Chondrocyte (in vitro differentiated cells): ENCODE data around the gene SUMO2. TPM values are rescaled to one million over a fixed set of nuclear protein-coding genes. Genes with fewer than 3 reads are reported as not detected.
"Not testable (repeated sequence)": the region's sequence is repeated elsewhere in the genome, so short reads cannot be mapped to it uniquely, and the experiment has no call there.

Experiments
- DNase-seq: peaks from one replicate; pipeline ENCODE4 v3.0.0; 2021; ENCODE audit warnings: mixed read lengths, low spot score
- H3K27ac Mint-ChIP-seq: one replicate; pipeline ENCODE4 v1.8.0; 2021; ENCODE audit warnings: mild to moderate bottlenecking, moderate library complexity, mixed read lengths; ENCODE audit not compliant: unreplicated experiment
- H3K27me3 Mint-ChIP-seq: 2 replicates; pipeline ENCODE4 v1.8.0; 2021; ENCODE audit warnings: low read depth, mixed read lengths
- H3K36me3 Mint-ChIP-seq: 2 replicates; pipeline ENCODE4 v1.8.0; 2021; ENCODE audit warnings: low read depth, mixed read lengths
- H3K4me1 Mint-ChIP-seq: 2 replicates; pipeline ENCODE4 v1.8.0; 2021; ENCODE audit warnings: low read depth, mild to moderate bottlenecking, mixed read lengths
- H3K4me3 Mint-ChIP-seq: one replicate; pipeline ENCODE4 v1.8.0; 2021; ENCODE audit warnings: mild to moderate bottlenecking, moderate library complexity, mixed read lengths; ENCODE audit not compliant: unreplicated experiment
- H3K9me3 Mint-ChIP-seq: 2 replicates; pipeline ENCODE4 v1.8.0; 2021; ENCODE audit warnings: low read depth, mixed read lengths
- total RNA-seq: library from RNA; stranded (reverse); gene quantifications from 3 replicates; pipeline ENCODE4 v1.2.1, GENCODE V29; 2021
- TF ChIP-seq, protein P1 (sequence below): fragments of 200-600 bp; sonication (generic); IDR thresholded peaks from 2 replicates; pipeline ENCODE4 v1.5.0; 2021; ENCODE audit warnings: antibody characterized with exemption, mild to moderate bottlenecking, moderate library complexity

The SUMO2 gene
- total RNA-seq, 1 donor from 2014 or later: 307 TPM

DNA sequence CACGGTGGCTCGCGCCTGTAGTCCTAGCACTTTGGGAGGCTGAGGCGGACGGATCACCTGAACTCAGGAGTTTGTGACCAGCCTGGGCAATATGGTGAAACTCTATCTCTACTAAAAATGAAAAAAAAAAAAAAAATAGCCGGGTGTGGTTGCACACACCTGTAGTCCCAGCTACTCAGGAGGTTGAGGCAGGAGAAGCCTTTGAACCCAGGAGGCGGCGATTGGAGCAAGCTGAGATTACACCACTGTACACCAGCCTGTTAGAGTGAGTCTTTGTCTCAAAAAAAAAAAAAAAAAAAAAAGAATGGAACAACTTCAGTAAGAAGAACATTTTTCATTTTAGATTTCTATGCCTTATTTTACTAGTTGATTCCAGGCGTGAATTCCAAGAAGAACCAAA, 25.4 kb upstream of the SUMO2 start:
- no peaks in the 10 kb centered on the region for H3K27me3 Mint-ChIP-seq
- H3K9me3 Mint-ChIP-seq: no peaks in the 10 kb centered on the region
- no peak overlapping the region for H3K4me3 Mint-ChIP-seq
- DNase-seq: no peak
- peaks cover 24% of the 10 kb centered on the region for H3K4me1 Mint-ChIP-seq
- peaks cover 15% of the 10 kb centered on the region for H3K36me3 Mint-ChIP-seq
- TF ChIP-seq, protein P1, sequence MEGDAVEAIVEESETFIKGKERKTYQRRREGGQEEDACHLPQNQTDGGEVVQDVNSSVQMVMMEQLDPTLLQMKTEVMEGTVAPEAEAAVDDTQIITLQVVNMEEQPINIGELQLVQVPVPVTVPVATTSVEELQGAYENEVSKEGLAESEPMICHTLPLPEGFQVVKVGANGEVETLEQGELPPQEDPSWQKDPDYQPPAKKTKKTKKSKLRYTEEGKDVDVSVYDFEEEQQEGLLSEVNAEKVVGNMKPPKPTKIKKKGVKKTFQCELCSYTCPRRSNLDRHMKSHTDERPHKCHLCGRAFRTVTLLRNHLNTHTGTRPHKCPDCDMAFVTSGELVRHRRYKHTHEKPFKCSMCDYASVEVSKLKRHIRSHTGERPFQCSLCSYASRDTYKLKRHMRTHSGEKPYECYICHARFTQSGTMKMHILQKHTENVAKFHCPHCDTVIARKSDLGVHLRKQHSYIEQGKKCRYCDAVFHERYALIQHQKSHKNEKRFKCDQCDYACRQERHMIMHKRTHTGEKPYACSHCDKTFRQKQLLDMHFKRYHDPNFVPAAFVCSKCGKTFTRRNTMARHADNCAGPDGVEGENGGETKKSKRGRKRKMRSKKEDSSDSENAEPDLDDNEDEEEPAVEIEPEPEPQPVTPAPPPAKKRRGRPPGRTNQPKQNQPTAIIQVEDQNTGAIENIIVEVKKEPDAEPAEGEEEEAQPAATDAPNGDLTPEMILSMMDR: no peak
- no peak overlapping the region for H3K27ac Mint-ChIP-seq

DNA sequence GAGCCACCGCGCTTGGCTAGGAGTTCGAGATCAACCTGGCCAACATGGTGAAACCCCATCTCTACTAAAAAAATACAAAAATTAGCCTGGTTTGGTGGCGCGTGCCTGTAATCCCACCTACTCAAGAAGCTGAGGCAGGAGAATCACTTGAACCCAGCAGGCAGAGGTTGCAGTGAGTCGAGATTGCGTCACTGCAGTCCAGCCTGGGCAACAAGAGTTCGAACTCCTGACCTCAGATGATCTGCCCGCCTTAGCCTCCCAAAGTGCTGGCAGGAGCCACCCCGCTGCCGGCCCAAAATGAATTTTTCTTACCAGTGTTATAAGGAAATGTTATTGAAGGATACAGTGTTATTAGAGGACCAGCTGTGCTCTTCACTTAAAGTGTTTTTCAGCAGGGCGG, 25.0 kb upstream of the SUMO2 start:
- TF ChIP-seq, protein P1: no peak
- Mint-ChIP-seq H3K9me3 (no peaks in the 10 kb centered on the region), H3K36me3 (peaks cover 12% of the 10 kb centered on the region), H3K4me1 (peaks cover 24% of the 10 kb centered on the region), H3K27me3 (no peaks in the 10 kb centered on the region), H3K4me3 (no peak overlapping the region), H3K27ac (no peak overlapping the region)
- DNase-seq: no peak

DNA sequence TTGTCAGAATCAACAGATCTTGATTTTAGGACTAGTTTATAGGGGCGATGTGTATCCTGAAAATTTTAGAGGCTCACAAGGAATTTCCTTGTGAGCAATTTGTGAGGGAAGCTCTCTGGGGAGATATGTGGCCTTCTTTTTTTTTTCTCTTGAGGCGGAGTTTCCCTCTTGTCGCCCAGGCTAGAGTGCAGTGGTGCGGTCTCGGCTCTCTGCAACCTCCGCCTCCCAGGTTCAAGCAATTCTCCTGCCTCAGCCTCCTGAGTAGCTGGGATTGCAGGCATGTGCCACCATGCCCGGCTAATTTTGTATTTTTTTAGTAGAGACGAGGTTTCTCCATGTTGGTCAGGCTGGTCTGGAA, 24.3 kb upstream of the SUMO2 start:
- Mint-ChIP-seq H3K4me1 (peaks cover 24% of the 10 kb centered on the region), H3K4me3 (peak overlapping the region; percentile 91), H3K36me3 (peaks cover 12% of the 10 kb centered on the region)
- not testable (repeated sequence) for DNase-seq, H3K27me3 Mint-ChIP-seq, H3K9me3 Mint-ChIP-seq, H3K27ac Mint-ChIP-seq

DNA sequence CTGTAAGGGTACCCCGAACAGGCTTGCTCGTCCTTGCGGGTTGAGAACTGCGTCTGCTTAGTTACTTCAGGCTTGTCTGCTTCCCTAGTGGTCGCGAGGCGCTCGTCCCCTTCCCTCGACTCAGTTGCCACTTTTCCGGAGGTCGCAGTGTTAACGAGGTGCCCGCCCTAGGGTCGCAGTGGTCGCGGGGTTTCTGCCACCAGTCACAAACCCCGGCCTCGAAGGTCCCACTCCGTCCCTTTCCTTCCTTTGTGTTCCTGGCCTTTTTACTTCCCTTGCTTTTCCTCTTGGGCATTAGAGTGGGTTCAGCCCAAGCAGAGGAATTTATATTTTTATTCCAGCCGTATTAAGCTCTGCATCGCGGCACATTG, 23.0 kb upstream of the SUMO2 start:
- Mint-ChIP-seq H3K27me3 (no peaks in the 10 kb centered on the region), H3K4me3 (peak overlapping the region; percentile 91), H3K4me1 (peaks cover 28% of the 10 kb centered on the region), H3K9me3 (no peaks in the 10 kb centered on the region), H3K27ac (peak overlapping the region; percentile 100), H3K36me3 (peaks cover 8% of the 10 kb centered on the region)
- TF ChIP-seq, protein P1: peak; percentile 2
- DNase-seq: no peak

DNA sequence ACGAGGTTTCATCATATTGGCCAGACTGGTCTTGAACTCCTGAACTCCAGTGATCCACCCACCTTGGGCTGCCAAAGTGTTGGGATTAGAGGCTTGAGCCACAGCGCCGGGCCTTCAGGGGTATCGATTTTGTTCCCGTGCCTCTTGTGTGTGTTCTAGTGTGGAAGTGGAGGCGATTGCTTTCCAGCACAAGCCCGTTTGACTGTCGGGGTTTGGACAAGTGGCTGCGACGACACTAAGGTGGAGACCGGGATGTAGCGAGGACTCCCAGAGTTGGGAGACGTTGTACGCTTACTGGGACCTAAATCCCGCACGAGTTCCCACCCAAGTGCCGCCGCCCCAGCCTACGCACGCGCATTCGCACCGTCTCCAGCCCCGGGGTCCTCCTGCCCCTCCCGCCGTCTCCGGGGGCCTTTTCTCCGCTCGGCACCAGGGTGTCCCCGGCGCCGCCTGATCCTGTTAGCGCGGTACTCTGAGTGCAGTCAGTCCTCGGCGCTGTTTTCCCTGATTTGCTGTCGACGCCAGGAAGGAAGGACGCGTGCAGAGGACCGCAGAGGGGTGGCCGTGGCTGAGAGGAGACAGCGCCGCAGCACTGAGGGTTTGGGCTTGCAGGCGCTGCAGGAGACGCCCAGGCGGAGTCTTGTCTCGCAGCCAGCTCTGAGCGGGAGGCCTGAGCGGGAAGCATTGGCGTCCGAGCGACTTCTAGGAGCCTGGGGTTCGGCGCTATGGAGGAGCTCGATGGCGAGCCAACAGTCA, 22.5 kb upstream of the SUMO2 start, which contains the start of gene NUP85:
TSS of gene NUP85 (plus strand) at position 643 of the 756 bp plus-strand sequence. CDS start at position 726, 83 bp downstream.
- Mint-ChIP-seq H3K4me3 (peak within 1 kb of the TSS; percentile 91), H3K4me1 (peaks cover 28% of the 10 kb centered on the region), H3K27me3 (no peaks in the 10 kb centered on the region), H3K27ac (peak within 1 kb of the TSS; percentile 100), H3K36me3 (peaks cover 5% of the 10 kb centered on the region), H3K9me3 (no peaks in the 10 kb centered on the region)
- peak; percentile 97 for DNase-seq
- TF ChIP-seq, protein P1: peak; percentile 25
